ENCODE measurements around the gene CREBBP.

CREBBP gene

DNA sequence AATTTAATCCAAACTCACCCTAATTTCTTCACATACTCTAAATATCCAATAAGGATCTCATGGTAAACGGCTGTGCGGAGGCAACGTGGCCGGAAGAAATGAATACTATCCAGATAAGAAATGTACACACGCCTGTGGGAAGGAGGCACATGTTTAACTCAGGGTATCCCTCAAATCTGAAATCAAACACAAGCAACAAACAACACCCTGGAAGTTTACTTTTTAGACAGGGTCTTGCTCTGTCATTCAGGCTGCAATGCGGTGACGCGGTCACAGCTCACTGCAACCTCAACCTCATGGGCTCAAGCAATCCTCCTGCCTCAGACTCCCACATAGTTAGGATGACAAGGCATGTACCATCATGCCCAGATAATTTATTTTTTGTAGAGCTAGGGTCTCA is 142.0 kb downstream of the CREBBP start:
- H3K4me3 ChIP-seq (ENCODE audit: low read depth, low read length), result no peak overlapping the region
- no peak overlapping the region for H3K27ac ChIP-seq (ENCODE audit: low read depth, low read length)
- H3K79me1 ChIP-seq (ENCODE audit: low read length), result no peaks in the 10 kb centered on the region
- H3K18ac ChIP-seq (ENCODE audit: low read length), result no peak overlapping the region
- no peak overlapping the region for H3K14ac ChIP-seq (ENCODE audit: low read length)
- H3K4ac ChIP-seq (ENCODE audit: low read depth, low read length), result no peak overlapping the region
- no peak overlapping the region for H3K23ac ChIP-seq (ENCODE audit: low read length)
- no peak for DNase-seq
- H3K4me1 ChIP-seq (ENCODE audit: control insufficient read depth in 1 of 2, insufficient read depth in 2 of 2, low read length in 2 of 2), result no peaks in the 10 kb centered on the region
- H3K4me2 ChIP-seq (ENCODE audit: low read length), result no peak overlapping the region
- no peak overlapping the region for H2BK120ac ChIP-seq (ENCODE audit: insufficient read depth, low read length, poor library complexity)
- no CpG with 5 or more reads among the region's 8 CpGs for WGBS (ENCODE audit: extremely low coverage, insufficient coverage, insufficient read length)
- H3K9me3 ChIP-seq (ENCODE audit: insufficient read depth, low read depth, low read length), result peaks cover 7% of the 10 kb centered on the region
- H2BK12ac ChIP-seq (ENCODE audit: low read length), result no peak overlapping the region
- H3K9ac ChIP-seq (ENCODE audit: low read length), result no peak overlapping the region
- H2AK5ac ChIP-seq (ENCODE audit: low read length), result no peak overlapping the region
- no peaks in the 10 kb centered on the region for H3K79me2 ChIP-seq (ENCODE audit: control insufficient read depth, insufficient read depth, low read length, poor library complexity)
- H3K27me3 ChIP-seq (ENCODE audit: insufficient read depth, low read length), result no peaks in the 10 kb centered on the region
- H3K36me3 ChIP-seq (ENCODE audit: control insufficient read depth in 1 of 2, insufficient read depth in 2 of 2, low read length in 2 of 2), result peaks cover 70 to 78% of the 10 kb centered on the region in 2 experiments
- H2BK5ac ChIP-seq (ENCODE audit: low read depth, low read length, poor library complexity), result no peak overlapping the region
- no peak overlapping the region for H2AFZ ChIP-seq (ENCODE audit: insufficient read depth, low read length, poor library complexity)
- H4K91ac ChIP-seq (ENCODE audit: low read depth, low read length), result no peak overlapping the region
- no peak overlapping the region for H4K8ac ChIP-seq (ENCODE audit: low read depth, low read length)
- no peak overlapping the region for H4K12ac ChIP-seq (ENCODE audit: low read depth, low read length)

DNA sequence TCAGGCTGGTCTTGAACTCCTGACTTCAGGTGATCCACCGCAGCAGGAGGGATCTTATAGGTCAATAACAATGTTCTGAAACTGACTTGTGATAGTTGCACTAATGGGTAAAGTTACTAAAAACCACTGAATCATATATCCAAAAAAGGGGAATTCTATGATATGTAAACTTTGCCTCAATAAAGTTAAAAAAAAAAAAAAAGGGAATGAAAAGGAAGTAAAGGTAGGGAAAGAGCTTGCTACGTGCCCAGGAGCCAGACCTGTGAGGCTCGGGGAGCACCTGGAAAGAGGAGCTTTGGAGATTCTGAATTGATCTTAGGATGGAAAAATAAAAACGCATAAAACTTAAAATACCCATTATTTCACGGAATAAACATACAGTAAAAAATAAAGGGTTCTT is 142.4 kb downstream of the CREBBP start:
- H3K4me3 ChIP-seq (ENCODE audit: low read depth, low read length), result no peak overlapping the region
- no peak overlapping the region for H3K18ac ChIP-seq (ENCODE audit: low read length)
- H4K91ac ChIP-seq (ENCODE audit: low read depth, low read length), result no peak overlapping the region
- DNase-seq, result no peak
- no peak overlapping the region for H3K9ac ChIP-seq (ENCODE audit: low read length)
- no peak overlapping the region for H4K8ac ChIP-seq (ENCODE audit: low read depth, low read length)
- peaks cover 67 to 77% of the 10 kb centered on the region in 2 experiments for H3K36me3 ChIP-seq (ENCODE audit: control insufficient read depth in 1 of 2, insufficient read depth in 2 of 2, low read length in 2 of 2)
- no peak overlapping the region for H2AK5ac ChIP-seq (ENCODE audit: low read length)
- no peaks in the 10 kb centered on the region for H3K4me1 ChIP-seq (ENCODE audit: control insufficient read depth in 1 of 2, insufficient read depth in 2 of 2, low read length in 2 of 2)
- no peaks in the 10 kb centered on the region for H3K79me2 ChIP-seq (ENCODE audit: control insufficient read depth, insufficient read depth, low read length, poor library complexity)
- no CpG with 5 or more reads among the region's 5 CpGs for WGBS (ENCODE audit: extremely low coverage, insufficient coverage, insufficient read length)
- no peak overlapping the region for H3K27ac ChIP-seq (ENCODE audit: low read depth, low read length)
- peaks cover 7% of the 10 kb centered on the region for H3K9me3 ChIP-seq (ENCODE audit: insufficient read depth, low read depth, low read length)
- no peak overlapping the region for H3K14ac ChIP-seq (ENCODE audit: low read length)
- no peaks in the 10 kb centered on the region for H3K79me1 ChIP-seq (ENCODE audit: low read length)
- H2BK12ac ChIP-seq (ENCODE audit: low read length), result no peak overlapping the region
- H3K27me3 ChIP-seq (ENCODE audit: insufficient read depth, low read length), result no peaks in the 10 kb centered on the region
- H3K4ac ChIP-seq (ENCODE audit: low read depth, low read length), result no peak overlapping the region
- no peak overlapping the region for H4K12ac ChIP-seq (ENCODE audit: low read depth, low read length)
- H2BK5ac ChIP-seq (ENCODE audit: low read depth, low read length, poor library complexity), result no peak overlapping the region
- H3K23ac ChIP-seq (ENCODE audit: low read length), result no peak overlapping the region
- H3K4me2 ChIP-seq (ENCODE audit: low read length), result no peak overlapping the region
- no peak overlapping the region for H2BK120ac ChIP-seq (ENCODE audit: insufficient read depth, low read length, poor library complexity)
- no peak overlapping the region for H2AFZ ChIP-seq (ENCODE audit: insufficient read depth, low read length, poor library complexity)

DNA sequence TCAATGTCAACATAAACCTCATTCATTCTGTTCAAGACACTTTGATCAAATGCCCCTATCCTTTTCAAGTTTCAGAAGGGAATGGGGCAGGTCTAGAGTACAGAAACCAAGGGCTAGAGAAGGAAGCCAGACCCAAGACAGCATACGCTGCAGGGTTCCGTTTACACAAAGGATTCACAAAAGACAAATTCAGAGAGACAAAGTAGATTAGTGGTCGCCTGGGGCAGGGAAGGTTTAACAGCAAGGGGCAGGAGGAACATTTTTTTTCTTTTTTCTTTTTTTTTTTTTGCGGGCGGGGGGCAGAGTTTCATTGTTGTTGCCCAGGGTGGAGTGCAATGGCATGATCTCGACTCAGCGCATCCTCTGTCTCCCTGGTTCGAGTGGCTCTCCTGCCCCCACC is 143.3 kb downstream of the CREBBP start:
- Histone ChIP-seq H3K9me3 (ENCODE audit: insufficient read depth, low read depth, low read length) (peaks cover 7% of the 10 kb centered on the region), H3K4me3 (ENCODE audit: low read depth, low read length) (no peak overlapping the region), H3K14ac (ENCODE audit: low read length) (no peak overlapping the region), H3K23ac (ENCODE audit: low read length) (no peak overlapping the region), H3K36me3 (ENCODE audit: control insufficient read depth in 1 of 2, insufficient read depth in 2 of 2, low read length in 2 of 2) (peaks cover 65 to 76% of the 10 kb centered on the region in 2 experiments), H2BK120ac (ENCODE audit: insufficient read depth, low read length, poor library complexity) (no peak overlapping the region), H3K4ac (ENCODE audit: low read depth, low read length) (no peak overlapping the region), H3K4me2 (ENCODE audit: low read length) (no peak overlapping the region), H4K12ac (ENCODE audit: low read depth, low read length) (no peak overlapping the region), H2AK5ac (ENCODE audit: low read length) (no peak overlapping the region), H3K79me2 (ENCODE audit: control insufficient read depth, insufficient read depth, low read length, poor library complexity) (no peaks in the 10 kb centered on the region), H3K4me1 (ENCODE audit: control insufficient read depth in 1 of 2, insufficient read depth in 2 of 2, low read length in 2 of 2) (no peaks in the 10 kb centered on the region), H3K27ac (ENCODE audit: low read depth, low read length) (no peak overlapping the region), H4K91ac (ENCODE audit: low read depth, low read length) (no peak overlapping the region), H3K9ac (ENCODE audit: low read length) (no peak overlapping the region), H2BK12ac (ENCODE audit: low read length) (no peak overlapping the region), H4K8ac (ENCODE audit: low read depth, low read length) (no peak overlapping the region), H3K27me3 (ENCODE audit: insufficient read depth, low read length) (no peaks in the 10 kb centered on the region), H2BK5ac (ENCODE audit: low read depth, low read length, poor library complexity) (no peak overlapping the region), H2AFZ (ENCODE audit: insufficient read depth, low read length, poor library complexity) (no peak overlapping the region), H3K18ac (ENCODE audit: low read length) (no peak overlapping the region), H3K79me1 (ENCODE audit: low read length) (no peaks in the 10 kb centered on the region)
- no CpG with 5 or more reads among the region's 8 CpGs for WGBS (ENCODE audit: extremely low coverage, insufficient coverage, insufficient read length)
- no peak for DNase-seq

DNA sequence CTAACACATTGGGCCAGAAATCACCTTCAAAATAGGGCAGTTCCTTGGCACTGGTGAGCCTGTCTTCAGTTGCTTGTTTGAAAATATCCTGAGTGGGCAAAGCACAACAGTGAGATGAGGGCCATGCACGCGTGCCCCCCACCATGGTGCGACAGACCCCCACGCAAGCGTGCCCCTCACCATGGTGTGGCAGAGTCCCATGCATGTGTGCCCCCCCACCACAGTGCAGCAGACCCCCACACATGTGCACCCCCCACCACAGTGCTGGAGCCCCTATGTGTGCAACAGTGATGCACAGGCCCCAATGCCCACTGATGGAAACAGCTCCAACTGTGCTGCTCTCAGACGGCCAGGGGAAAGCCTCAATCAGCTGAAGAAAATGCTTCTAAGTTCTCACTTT is 144.4 kb downstream of the CREBBP start:
- Histone ChIP-seq H2BK120ac (ENCODE audit: insufficient read depth, low read length, poor library complexity) (no peak overlapping the region), H3K4ac (ENCODE audit: low read depth, low read length) (no peak overlapping the region), H2AK5ac (ENCODE audit: low read length) (no peak overlapping the region), H3K36me3 (ENCODE audit: control insufficient read depth in 1 of 2, insufficient read depth in 2 of 2, low read length in 2 of 2) (peaks cover 70 to 80% of the 10 kb centered on the region in 2 experiments), H3K9me3 (ENCODE audit: insufficient read depth, low read depth, low read length) (peaks cover 7% of the 10 kb centered on the region), H3K27me3 (ENCODE audit: insufficient read depth, low read length) (no peaks in the 10 kb centered on the region), H3K9ac (ENCODE audit: low read length) (no peak overlapping the region), H3K23ac (ENCODE audit: low read length) (no peak overlapping the region), H3K14ac (ENCODE audit: low read length) (no peak overlapping the region), H3K4me3 (ENCODE audit: low read depth, low read length) (no peak overlapping the region), H2BK5ac (ENCODE audit: low read depth, low read length, poor library complexity) (no peak overlapping the region), H3K79me2 (ENCODE audit: control insufficient read depth, insufficient read depth, low read length, poor library complexity) (no peaks in the 10 kb centered on the region), H3K18ac (ENCODE audit: low read length) (no peak overlapping the region), H3K4me1 (ENCODE audit: control insufficient read depth in 1 of 2, insufficient read depth in 2 of 2, low read length in 2 of 2) (no peaks in the 10 kb centered on the region), H4K12ac (ENCODE audit: low read depth, low read length) (no peak overlapping the region), H4K91ac (ENCODE audit: low read depth, low read length) (no peak overlapping the region), H2AFZ (ENCODE audit: insufficient read depth, low read length, poor library complexity) (no peak overlapping the region), H4K8ac (ENCODE audit: low read depth, low read length) (no peak overlapping the region), H3K4me2 (ENCODE audit: low read length) (no peak overlapping the region), H3K27ac (ENCODE audit: low read depth, low read length) (no peak overlapping the region), H3K79me1 (ENCODE audit: low read length) (no peaks in the 10 kb centered on the region), H2BK12ac (ENCODE audit: low read length) (no peak overlapping the region)
- WGBS (ENCODE audit: extremely low coverage, insufficient coverage, insufficient read length), result no CpG with 5 or more reads among the region's 6 CpGs
- no peak for DNase-seq
